Fibroblast of lung (primary cell): ENCODE data around the gene NDUFAF5.

Experiments used
- CTCF ChIP-seq, 2 donors: IDR thresholded peaks in 1 of 2; conservative IDR thresholded peaks in 1 of 2; 1 replicate in 1 of 2; 2 replicates in 1 of 2; pipeline ENCODE4 v1.5.1; 2011 to 2012; ENCODE audit warnings: low read length in 2 of 2, control low read depth in 1 of 2, inconsistent platforms in 1 of 2, low read depth in 1 of 2, mild to moderate bottlenecking in 1 of 2
- EZH2 ChIP-seq: IDR thresholded peaks from 2 replicates; pipeline ENCODE4 v1.5.1; 2012; ENCODE audit warnings: low read length, control low read depth, mild to moderate bottlenecking; ENCODE audit errors: missing control alignments

GRCh38 chr20:13744352-13744751 is 40.5 kb upstream of the NDUFAF5 start:
- TF ChIP-seq EZH2 = no peak
- no peak for TF ChIP-seq CTCF (conservative IDR thresholded peaks at IDR 0.05 in 1 of 2, IDR thresholded peaks at IDR 0.05 in 1 of 2; ENCODE audit: low read depth in 1 of 2, low read length in 2 of 2)
